CD4-positive, alpha-beta T cell treated with Interleukin-17A for 1 hour (primary cell): Measurements from ENCODE around the gene R3HDM4.
"Not testable (repeated sequence)": the region's sequence is repeated elsewhere in the genome, so short reads cannot be mapped to it uniquely, and the experiment has no call there.

ENCODE experiments used
- DNase-seq: peaks from one replicate; pipeline ENCODE4 v3.0.0-alpha.2; 2020

The R3HDM4 gene

GRCh38 chr19:911197-912033 is 1.6 kb downstream of the R3HDM4 start:
- no peak for DNase-seq

GRCh38 chr19:907183-907853 is 5.7 kb downstream of the R3HDM4 start:
- DNase-seq: peak; percentile 48

- DNase-seq: peak; percentile 62
Measured at GRCh38 chr19:906480-906879, 6.5 kb downstream of the R3HDM4 start.

- no peak for DNase-seq
Measured at GRCh38 chr19:904545-904944, 8.5 kb downstream of the R3HDM4 start.

- DNase-seq: no peak
Measured at GRCh38 chr19:903266-903797, 9.7 kb downstream of the R3HDM4 start.

- no peak for DNase-seq
Measured at GRCh38 chr19:902446-903226, 10.4 kb downstream of the R3HDM4 start.

GRCh38 chr19:902093-902370 is 11.0 kb downstream of the R3HDM4 start:
- DNase-seq: no peak

- no peak for DNase-seq
Measured at GRCh38 chr19:901216-902092, 11.6 kb downstream of the R3HDM4 start.

- DNase-seq: peak; percentile 65
Measured at GRCh38 chr19:900302-901111, 12.5 kb downstream of the R3HDM4 start.

- no peak for DNase-seq
Measured at GRCh38 chr19:900043-900301, 13.0 kb downstream of the R3HDM4 start.

GRCh38 chr19:899336-900042 is 13.5 kb downstream of the R3HDM4 start:
- no peak for DNase-seq

- DNase-seq: peak; percentile 49
Measured at GRCh38 chr19:898663-899062, 14.4 kb downstream of the R3HDM4 start.

- DNase-seq: no peak
Measured at GRCh38 chr19:897442-898039, 15.5 kb downstream of the R3HDM4 start.

GRCh38 chr19:896999-897398 is 16.0 kb downstream of the R3HDM4 start:
- no peak for DNase-seq

- no peak for DNase-seq
Measured at GRCh38 chr19:896434-896833, 16.6 kb downstream of the R3HDM4 start.

GRCh38 chr19:892894-893689 is 19.9 kb downstream of the R3HDM4 start, which contains the start of the genes MED16 and RNU6-9:
TSS of gene MED16 (minus strand) at chr19:893187. CDS start at chr19:891131, 2,056 bp downstream.
TSS of gene RNU6-9 (plus strand) at chr19:893484.
- peak; percentile 94 for DNase-seq

GRCh38 chr19:892243-892893 is 20.7 kb downstream of the R3HDM4 start:
- DNase-seq: no peak

- DNase-seq: not testable (repeated sequence)
Measured at GRCh38 chr19:891421-892200, 21.4 kb downstream of the R3HDM4 start.
